MG63 (cell line): ENCODE data around the gene GRIP2. TPM values are rescaled to one million over a fixed set of nuclear protein-coding genes. Genes with fewer than 3 reads are reported as not detected.

Source experiments
- DNase-seq: peaks from one replicate; pipeline ENCODE4 v3.0.0-alpha.2; 2020
- H3K27me3 ChIP-seq: fragments of 250-450 bp; sonication (Bioruptor Pico); 2 replicates; pipeline ENCODE4 v1.5.1; 2020; ENCODE audit warnings: mild to moderate bottlenecking, moderate library complexity
- H3K36me3 ChIP-seq: fragments of 250-450 bp; sonication (Bioruptor Pico); 2 replicates; pipeline ENCODE4 v1.5.1; 2020; ENCODE audit warnings: mild to moderate bottlenecking, moderate library complexity
- H3K4me3 ChIP-seq: fragments of 250-450 bp; sonication (Bioruptor Pico); 2 replicates; pipeline ENCODE4 v1.5.1; 2020; ENCODE audit warnings: mild to moderate bottlenecking, moderate library complexity
- H3K9me3 ChIP-seq: fragments of 250-450 bp; sonication (Bioruptor Pico); 2 replicates; pipeline ENCODE4 v1.5.1; 2020; ENCODE audit warnings: mild to moderate bottlenecking, moderate library complexity
- total RNA-seq: library from RNA; depleted of rRNA; stranded (reverse); fragments of >200 nt; shearing (Covaris generic); gene quantifications from 2 replicates; pipeline ENCODE4 v1.2.3, GENCODE V29; 2014; ENCODE audit warnings: low replicate concordance; rRNA removed

Gene GRIP2
- not detected in 2 replicates for total RNA-seq

DNA sequence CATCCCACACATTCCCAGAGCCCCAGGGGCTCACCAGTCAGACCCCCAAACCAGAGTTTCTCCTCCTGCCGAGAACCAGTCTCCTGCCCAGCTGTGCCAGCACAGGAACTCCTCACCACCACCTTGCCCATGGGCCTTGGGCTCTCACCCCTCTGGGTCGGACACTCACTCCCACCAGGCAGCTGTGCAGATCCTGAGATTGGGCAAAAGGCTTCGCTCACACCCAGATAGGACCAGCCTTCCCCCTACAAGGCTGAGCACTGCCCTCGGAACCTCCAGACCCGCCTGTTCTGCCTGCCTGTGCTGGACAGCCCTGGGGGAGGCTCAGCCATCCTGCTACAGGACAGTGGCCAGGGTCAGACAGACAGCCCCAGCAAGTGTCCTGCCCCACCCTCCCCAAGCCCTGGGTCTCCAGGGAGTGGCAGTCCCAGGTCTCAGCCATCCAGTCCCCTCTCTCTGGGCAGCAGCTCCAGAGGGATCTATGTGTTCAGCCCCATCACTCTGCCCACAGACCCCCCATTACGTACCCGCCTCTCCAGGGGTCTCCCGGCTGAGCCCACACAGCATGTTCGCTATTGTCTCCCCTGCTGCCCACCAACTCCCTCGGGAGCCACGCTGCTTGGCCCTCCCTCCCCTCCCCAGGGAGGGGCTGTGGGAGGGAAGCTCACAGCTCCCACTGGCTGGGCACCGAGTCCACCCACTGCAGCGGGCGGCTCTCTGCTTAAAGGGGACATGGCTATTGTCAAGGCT is at the start of gene GRIP2:
Gene GRIP2, minus strand, starts transcription at position 601 of the 750 bp plus-strand sequence. Its CDS starts 34 bp downstream, at position 567.
- DNase-seq, result no peak
- Histone ChIP-seq H3K9me3 (no peaks in the 10 kb centered on the region), H3K27me3 (no peaks in the 10 kb centered on the region), H3K4me3 (no peak within 1 kb of the TSS), H3K36me3 (no peaks in the 10 kb centered on the region)

DNA sequence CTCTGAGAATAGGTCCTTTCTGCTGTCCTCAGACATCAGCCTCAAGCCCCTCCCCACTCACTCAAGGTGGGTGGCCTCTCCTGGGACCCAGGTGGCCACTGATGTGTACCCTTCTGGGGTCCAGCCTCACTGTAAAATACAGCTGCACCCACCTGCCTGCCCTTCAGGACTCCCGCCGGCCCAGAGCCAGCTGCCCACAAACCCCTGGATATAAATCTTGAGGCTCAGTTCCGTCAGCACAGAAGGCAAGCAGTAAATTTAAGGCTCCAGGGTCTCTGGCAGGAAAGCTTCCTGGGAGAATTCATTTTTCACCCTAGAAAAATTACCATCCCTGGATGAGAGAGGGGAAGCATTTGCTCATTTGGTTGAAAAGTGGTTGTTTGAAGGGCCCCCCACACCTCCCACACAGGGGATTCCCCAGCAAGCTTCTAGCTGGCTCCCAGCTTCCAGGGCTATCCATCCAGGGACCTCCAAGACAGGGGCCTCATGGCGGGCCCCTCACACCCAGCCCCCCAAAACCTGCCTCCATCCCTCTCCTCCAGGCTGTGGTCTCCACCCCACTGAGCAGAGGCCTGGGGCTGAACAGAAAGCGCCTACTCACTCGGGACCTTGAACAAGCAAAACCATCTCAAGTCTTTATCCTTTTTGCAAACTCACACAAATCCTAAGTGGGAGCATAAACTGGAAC is 48.4 kb upstream of the GRIP2 start:
- Histone ChIP-seq H3K36me3 (no peaks in the 10 kb centered on the region), H3K4me3 (no peak overlapping the region), H3K27me3 (no peaks in the 10 kb centered on the region), H3K9me3 (no peaks in the 10 kb centered on the region)
- DNase-seq, result no peak

DNA sequence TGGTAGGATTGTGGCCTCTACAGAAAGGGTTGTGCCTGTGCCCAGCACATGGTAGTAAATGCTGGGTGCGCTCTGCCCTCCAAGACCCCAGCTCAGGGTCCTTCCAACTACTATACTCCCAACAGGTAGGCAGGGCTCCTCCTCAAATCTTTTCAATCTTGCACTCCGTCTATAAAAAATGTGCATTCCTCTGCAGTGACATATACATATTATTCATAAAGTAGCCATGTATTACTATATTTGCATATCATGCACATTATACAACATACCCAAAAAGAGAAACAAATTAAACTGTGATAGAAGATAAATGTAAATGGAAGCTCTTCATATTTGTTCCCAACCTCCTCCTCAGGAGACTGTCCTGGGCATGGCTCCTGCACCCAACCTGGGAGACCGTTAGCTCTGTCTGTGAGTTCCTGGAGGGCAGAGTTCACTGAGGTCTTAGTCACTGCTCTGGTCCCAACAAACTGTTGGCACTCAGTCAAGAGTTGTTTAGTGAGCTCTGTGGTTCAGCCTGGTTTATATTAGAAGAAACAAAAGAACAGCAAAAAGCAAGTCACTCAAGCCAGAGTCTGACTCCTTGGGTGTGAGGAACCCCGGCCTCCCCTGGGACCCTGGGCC is 47.7 kb upstream of the GRIP2 start:
- Histone ChIP-seq H3K9me3 (no peaks in the 10 kb centered on the region), H3K36me3 (no peaks in the 10 kb centered on the region), H3K27me3 (no peaks in the 10 kb centered on the region), H3K4me3 (no peak overlapping the region)
- DNase-seq, result peak; percentile 54

DNA sequence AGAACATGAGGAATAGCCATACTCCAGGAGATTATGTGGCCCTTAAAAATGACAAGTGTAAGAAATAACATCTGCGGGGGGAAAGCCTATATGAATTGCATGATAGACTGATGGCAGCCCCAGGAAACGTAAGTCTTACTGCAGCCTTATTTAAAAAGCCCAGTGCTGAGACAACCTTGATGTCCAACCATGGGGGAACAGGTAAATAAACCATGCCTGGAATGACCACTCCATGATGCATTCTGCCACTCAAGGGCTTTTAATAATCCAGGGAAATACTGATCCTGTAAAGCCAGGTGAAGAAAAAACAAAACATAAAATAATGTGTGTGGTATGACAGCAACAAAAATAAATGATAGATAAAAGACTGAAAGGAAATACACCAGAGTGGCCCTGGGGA is 46.5 kb upstream of the GRIP2 start:
- Histone ChIP-seq H3K9me3 (no peaks in the 10 kb centered on the region), H3K4me3 (no peak overlapping the region), H3K27me3 (no peaks in the 10 kb centered on the region), H3K36me3 (no peaks in the 10 kb centered on the region)
- no peak for DNase-seq

DNA sequence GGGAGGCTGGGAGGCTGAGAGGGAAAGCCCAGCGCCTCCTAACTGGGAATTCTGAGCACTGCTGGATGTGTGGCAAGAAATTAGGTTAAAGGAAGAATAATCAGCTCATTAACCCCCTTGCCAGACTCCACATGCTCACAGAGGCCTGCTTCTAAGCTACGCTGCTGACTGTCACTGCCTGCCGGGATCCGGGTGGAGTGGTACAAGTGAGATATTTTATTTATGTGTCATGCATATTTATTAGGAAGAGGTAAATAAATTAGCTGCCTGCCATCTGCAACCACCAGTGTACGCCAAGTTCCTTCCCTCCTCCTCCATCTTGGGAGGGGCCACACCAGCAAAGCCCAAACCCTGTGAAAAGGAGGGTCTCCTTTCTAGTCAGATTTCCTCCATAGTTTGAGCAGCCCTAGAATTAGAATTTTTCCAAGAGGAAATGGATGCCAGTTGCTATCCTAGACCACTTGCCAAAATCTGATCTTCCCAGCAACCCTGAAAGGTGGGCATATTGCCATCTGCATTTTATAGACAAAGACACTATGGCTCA is 43.5 kb upstream of the GRIP2 start:
- no peaks in the 10 kb centered on the region for H3K36me3 ChIP-seq
- DNase-seq, result peak; percentile 28
- H3K4me3 ChIP-seq, result no peak overlapping the region
- no peaks in the 10 kb centered on the region for H3K27me3 ChIP-seq
- no peaks in the 10 kb centered on the region for H3K9me3 ChIP-seq

DNA sequence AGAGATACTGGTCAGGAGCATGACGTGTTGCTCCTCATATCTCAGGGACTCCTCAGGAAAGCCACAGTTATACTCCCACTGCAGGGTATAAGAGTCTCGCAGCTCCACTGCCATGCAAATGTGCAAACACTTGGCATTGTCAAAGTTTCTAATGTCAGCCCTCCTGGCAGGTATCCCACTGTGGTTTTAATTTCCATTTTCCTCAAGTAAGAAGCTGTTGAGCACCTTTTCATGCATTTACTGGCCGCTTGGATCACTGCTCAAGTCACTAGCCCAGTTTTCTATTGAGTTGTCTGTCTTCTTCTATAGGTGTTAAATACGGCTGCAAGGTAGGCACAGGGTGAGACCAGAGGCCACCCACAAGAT is 41.9 kb upstream of the GRIP2 start:
- Histone ChIP-seq H3K36me3 (no peaks in the 10 kb centered on the region), H3K27me3 (no peaks in the 10 kb centered on the region), H3K4me3 (no peak overlapping the region), H3K9me3 (no peaks in the 10 kb centered on the region)
- no peak for DNase-seq

DNA sequence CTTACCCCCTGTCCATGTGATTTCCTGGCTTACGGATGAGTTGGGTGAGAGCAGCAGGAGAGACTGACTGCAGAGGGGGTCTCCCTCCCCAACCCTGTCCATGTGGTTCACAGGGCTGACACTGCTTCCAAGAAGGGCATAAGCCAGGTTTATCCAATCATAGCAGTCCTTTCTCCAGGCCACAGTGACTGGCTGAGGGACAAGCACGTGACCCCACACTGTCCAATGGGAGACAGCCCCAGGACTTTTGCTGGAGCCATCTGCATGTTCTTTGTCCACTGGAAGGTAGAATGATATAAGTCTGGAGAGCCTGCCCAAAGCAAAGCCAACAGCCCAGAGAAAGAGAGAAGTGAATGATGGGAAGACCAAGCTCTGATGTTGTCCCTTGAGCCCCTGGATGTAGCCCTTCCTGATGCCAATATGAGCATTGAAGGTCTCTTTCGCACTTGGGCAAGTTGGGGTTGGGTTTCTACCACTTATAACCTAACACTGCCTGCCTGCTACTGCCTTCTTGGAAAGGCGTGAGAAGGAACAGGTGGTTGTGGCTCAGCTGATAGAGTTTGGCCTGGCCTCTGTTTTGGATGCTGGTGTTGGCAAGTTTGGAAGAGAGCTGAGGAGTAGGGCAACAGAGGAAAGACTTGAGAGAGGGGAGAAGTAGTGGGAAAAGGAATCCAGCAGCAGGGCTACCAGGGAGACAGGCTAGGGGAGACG is 41.3 kb upstream of the GRIP2 start:
- H3K27me3 ChIP-seq, result no peaks in the 10 kb centered on the region
- no peaks in the 10 kb centered on the region for H3K36me3 ChIP-seq
- no peak overlapping the region for H3K4me3 ChIP-seq
- no peak for DNase-seq
- no peaks in the 10 kb centered on the region for H3K9me3 ChIP-seq

DNA sequence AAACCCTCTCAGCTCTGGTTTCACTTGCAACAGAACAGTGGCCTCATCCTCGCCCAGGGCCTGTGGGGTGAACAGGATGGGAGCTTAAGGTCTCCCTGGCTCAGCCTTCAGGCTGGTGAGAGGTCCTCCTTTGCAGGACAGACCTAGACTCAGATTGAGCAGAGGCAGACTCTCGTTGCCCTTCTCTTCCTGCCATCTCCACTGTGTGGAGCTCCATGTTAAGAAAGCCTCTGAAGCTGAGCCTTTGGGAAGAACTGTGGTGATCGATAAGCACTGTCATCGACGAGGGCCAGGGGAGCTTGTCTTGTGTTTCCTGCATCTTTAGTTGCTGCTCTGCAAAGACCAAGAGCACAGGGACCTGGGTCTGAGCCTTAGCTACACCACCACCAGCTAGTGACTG is 37.8 kb upstream of the GRIP2 start:
- Histone ChIP-seq H3K9me3 (no peaks in the 10 kb centered on the region), H3K36me3 (no peaks in the 10 kb centered on the region), H3K27me3 (no peaks in the 10 kb centered on the region), H3K4me3 (no peak overlapping the region)
- no peak for DNase-seq

DNA sequence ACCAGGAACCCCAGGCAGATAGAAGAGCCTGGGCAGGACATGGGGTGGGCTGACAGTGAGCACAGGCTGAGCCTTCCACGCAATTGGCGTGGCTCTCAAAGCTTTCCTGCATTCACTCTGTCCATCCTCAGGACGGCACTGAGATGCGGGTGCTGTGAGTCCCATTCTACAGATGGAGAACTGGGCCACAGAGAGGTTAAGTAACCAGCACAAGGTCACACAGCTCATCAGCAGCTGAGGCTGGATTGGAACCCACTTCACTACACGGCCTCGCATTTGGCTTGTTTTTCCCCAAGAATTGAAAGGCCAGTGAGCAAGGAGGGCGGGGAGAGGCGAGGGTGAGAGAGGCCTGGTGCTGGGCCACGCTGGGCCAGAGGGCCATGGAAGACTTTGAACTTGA is 36.0 kb upstream of the GRIP2 start:
- no peaks in the 10 kb centered on the region for H3K27me3 ChIP-seq
- no peaks in the 10 kb centered on the region for H3K9me3 ChIP-seq
- H3K36me3 ChIP-seq, result no peaks in the 10 kb centered on the region
- DNase-seq, result no peak
- H3K4me3 ChIP-seq, result no peak overlapping the region

DNA sequence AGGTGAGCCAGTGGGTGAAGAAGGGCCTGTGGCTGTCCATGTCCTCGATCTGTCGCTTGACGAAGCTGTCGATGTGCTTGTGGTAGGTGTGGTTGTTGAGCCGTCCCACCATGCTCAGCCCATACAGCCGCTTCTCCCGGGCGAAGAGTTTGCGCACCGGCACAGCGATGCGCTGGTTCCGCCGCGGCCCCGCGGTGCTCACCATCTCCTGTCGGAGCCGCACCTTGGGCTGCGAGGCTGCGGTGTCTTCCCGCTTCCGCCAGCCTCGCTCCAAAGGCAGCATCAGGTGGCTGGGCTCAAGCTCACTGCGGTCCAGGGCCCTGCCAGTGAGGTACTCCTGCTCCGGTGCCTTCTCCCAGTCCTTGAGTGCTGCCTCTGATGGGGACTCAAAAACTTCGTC is 34.0 kb upstream of the GRIP2 start:
- Histone ChIP-seq H3K27me3 (no peaks in the 10 kb centered on the region), H3K9me3 (no peaks in the 10 kb centered on the region), H3K4me3 (no peak overlapping the region), H3K36me3 (no peaks in the 10 kb centered on the region)
- DNase-seq, result no peak

DNA sequence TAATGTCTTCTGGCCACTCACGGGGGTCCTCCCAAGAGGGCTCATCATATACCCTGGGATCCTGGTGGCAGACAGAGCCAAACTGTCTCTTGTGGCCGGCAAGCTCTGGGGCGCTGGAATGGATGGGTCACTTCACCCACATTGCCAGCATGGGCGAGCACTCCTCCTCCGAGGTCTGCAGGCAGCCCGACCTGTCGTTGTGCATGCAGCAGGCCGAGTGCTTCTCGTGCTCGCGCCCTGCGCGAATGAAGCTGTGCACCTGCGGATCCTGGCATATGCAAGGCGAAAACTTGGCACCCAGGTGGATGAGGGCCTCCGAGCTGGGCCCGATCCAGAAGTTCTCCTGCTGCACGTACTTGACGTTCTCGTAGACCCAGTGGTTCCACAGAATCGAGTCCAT is 33.6 kb upstream of the GRIP2 start:
- H3K9me3 ChIP-seq, result no peaks in the 10 kb centered on the region
- no peak for DNase-seq
- no peaks in the 10 kb centered on the region for H3K36me3 ChIP-seq

DNA sequence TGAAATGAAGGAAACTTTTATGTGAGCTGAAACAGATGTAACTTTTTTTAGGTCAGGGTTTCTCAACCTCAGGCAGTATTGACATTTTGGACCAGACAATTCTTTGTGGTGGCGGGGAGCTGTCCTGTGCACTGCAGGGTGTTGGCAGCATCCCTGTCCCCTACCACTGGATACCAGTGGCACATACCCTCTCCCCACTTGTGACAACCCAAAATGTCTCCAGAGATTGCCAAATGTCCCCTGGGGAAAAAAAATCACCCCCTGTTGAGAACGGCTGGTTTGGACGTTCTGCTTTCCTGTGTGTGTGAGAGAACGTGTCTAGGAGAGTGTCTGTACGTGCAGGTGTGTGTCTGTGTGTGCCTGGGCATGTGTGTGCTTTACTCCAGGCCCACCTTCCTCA is 30.7 kb upstream of the GRIP2 start:
- H3K4me3 ChIP-seq, result no peak overlapping the region
- DNase-seq, result no peak
- no peaks in the 10 kb centered on the region for H3K36me3 ChIP-seq
- H3K27me3 ChIP-seq, result no peaks in the 10 kb centered on the region
- H3K9me3 ChIP-seq, result no peaks in the 10 kb centered on the region

More for the DNA sequence above, 33.6 kb upstream of the GRIP2 start:
- no peaks in the 10 kb centered on the region for H3K27me3 ChIP-seq
- H3K4me3 ChIP-seq, result no peak overlapping the region

DNA sequence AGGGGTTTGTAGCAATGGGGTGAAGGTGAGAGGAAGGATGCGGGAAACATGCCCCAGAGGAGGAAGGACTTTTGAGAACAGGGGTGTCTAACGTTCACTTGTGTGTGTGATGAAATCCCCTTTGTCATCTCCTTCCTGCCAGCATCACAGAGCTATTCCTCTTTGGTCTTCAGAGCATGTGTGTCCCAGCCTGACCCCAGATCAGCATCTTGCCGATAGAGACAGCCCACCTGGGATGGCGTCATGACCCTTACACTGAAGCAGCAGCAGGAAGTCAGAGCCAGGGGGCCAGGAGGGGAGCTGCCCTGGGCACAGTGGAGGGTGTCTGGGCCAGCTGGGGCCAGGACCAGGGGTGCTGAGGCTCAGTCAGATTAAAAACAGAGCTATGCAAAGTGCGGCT is 29.9 kb upstream of the GRIP2 start:
- Histone ChIP-seq H3K4me3 (no peak overlapping the region), H3K36me3 (no peaks in the 10 kb centered on the region), H3K27me3 (no peaks in the 10 kb centered on the region), H3K9me3 (no peaks in the 10 kb centered on the region)
- DNase-seq, result no peak

DNA sequence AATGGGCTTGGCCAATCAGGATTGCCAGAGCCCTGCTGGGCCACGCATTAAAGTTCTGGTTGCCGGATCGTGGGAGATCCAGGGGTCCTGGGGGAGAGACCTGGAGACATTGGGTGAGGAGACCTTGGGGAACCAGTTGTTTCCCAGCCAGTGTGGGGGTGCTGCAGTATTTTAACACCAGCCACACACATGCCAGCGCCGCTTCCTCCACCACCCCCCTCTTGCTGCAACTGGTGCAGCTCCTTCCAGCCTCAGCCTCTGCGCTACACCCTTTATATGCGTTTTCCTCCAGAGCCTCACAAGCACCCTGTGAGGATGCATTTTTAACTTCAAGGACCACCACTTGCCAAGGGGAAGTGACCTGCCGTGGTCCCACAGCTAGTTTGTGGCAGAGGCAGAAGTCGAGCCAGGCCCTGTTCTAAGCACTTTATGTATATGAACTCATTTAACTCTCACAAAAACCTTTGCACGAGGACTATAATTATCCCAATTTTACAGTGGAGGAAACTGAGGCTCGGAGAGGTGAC is 29.4 kb upstream of the GRIP2 start:
- Histone ChIP-seq H3K27me3 (no peaks in the 10 kb centered on the region), H3K9me3 (no peaks in the 10 kb centered on the region), H3K36me3 (no peaks in the 10 kb centered on the region), H3K4me3 (no peak overlapping the region)
- DNase-seq, result no peak

DNA sequence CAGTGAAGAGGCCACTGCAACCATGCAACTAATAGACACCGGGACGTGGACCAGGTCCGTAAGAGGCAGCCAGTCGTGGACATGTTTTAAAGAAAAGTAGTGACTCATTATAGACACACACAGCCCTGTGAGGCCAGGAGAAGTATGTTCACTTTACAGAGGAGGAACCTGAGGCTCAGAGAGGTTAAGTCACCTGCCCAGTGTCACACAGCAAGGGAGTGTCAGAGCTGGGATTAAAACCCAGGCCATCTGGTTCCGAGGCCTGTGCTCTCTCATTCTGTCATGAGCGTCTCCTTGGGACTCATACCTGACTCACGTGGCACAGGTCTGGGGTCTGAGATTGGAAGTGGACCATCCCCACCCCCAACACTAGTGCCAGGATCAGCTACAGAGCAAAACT is 28.1 kb upstream of the GRIP2 start:
- Histone ChIP-seq H3K4me3 (no peak overlapping the region), H3K9me3 (no peaks in the 10 kb centered on the region), H3K27me3 (no peaks in the 10 kb centered on the region), H3K36me3 (no peaks in the 10 kb centered on the region)
- no peak for DNase-seq

DNA sequence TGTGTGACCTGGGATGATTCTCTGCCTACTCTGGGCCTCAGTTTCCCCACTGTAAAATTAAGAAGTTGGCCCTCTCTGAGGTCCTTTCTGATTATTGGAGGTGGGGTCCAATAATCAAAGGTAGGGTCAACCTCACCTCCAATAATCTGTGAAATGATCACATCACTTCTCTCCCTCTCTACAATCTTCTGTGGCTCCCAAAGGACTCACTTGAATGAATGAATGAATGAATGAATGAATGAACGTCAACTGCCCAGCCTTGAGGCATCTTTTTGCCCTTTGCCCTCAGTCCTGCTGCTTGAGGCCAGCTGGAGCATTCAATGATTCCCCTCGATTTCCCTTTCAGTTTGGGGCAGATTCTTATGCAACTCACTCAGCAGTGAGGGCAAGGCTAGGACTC is 26.7 kb upstream of the GRIP2 start:
- no peak for DNase-seq
- Histone ChIP-seq H3K9me3 (no peaks in the 10 kb centered on the region), H3K27me3 (no peaks in the 10 kb centered on the region), H3K4me3 (no peak overlapping the region), H3K36me3 (no peaks in the 10 kb centered on the region)
